Stimulated activated CD4-positive, alpha-beta T cell treated with anti-CD3 and anti-CD28 coated beads, Interleukin-2, amount 100 ng/mL, for 24 hours (primary cell): Measurements from ENCODE around the gene PDE8A.

Experiments used
- DNase-seq, 2 donors: peaks; one replicate each; pipeline ENCODE4 v3.0.0-alpha.2; 2020

Gene PDE8A

GRCh38 chr15:84981711-84982300, at the start of gene PDE8A:
PDE8A (plus strand) TSS chr15:84981856; CDS start chr15:84982163, 307 bp downstream.
- no peak for DNase-seq

- DNase-seq, result no peak
Measured at GRCh38 chr15:84934942-84935729, 46.5 kb upstream of the PDE8A start.

- no peak for DNase-seq
Measured at GRCh38 chr15:84937144-84937543, 44.5 kb upstream of the PDE8A start.

GRCh38 chr15:84938726-84939125, 42.9 kb upstream of the PDE8A start:
- DNase-seq, result no peak

- no peak for DNase-seq
Measured at GRCh38 chr15:84940399-84940798, 41.3 kb upstream of the PDE8A start.

GRCh38 chr15:84942456-84942855, 39.2 kb upstream of the PDE8A start:
- DNase-seq, result no peak

- no peak for DNase-seq
Measured at GRCh38 chr15:84944311-84944710, 37.3 kb upstream of the PDE8A start.

GRCh38 chr15:84944861-84945260, 36.8 kb upstream of the PDE8A start:
- no peak for DNase-seq

- no peak for DNase-seq
Measured at GRCh38 chr15:84946772-84947489, 34.7 kb upstream of the PDE8A start.

GRCh38 chr15:84947947-84948830, 33.5 kb upstream of the PDE8A start:
- DNase-seq, result no peak

- DNase-seq, result no peak
Measured at GRCh38 chr15:84949043-84949442, 32.6 kb upstream of the PDE8A start.

GRCh38 chr15:84949845-84950569, 31.6 kb upstream of the PDE8A start:
- DNase-seq, result no peak

- no peak for DNase-seq
Measured at GRCh38 chr15:84950570-84951111, 31.0 kb upstream of the PDE8A start.

- DNase-seq, result no peak
Measured at GRCh38 chr15:84951736-84952135, 29.9 kb upstream of the PDE8A start.

GRCh38 chr15:84953136-84953535, 28.5 kb upstream of the PDE8A start:
- no peak for DNase-seq

GRCh38 chr15:84953726-84954125, 27.9 kb upstream of the PDE8A start:
- no peak for DNase-seq

- peak; percentile 46 to 49 for DNase-seq
Measured at GRCh38 chr15:84955089-84955848, 26.4 kb upstream of the PDE8A start.

- no peak for DNase-seq
Measured at GRCh38 chr15:84956199-84956598, 25.5 kb upstream of the PDE8A start.

GRCh38 chr15:84960391-84961113, 21.1 kb upstream of the PDE8A start:
- DNase-seq, result no peak

GRCh38 chr15:84961114-84961452, 20.6 kb upstream of the PDE8A start:
- no peak for DNase-seq

- no peak for DNase-seq
Measured at GRCh38 chr15:84961707-84962106, 19.9 kb upstream of the PDE8A start.
